Heart right ventricle (tissue), 16 donors: ENCODE data around the gene CPNE2. TPM values are rescaled to one million over a fixed set of nuclear protein-coding genes. Genes with fewer than 3 reads are reported as not detected.
A peak's percentile ranks its signal among the peaks of the same experiment; 100 is the strongest.

Experiments used
- ATAC-seq, 8 donors: fragments of 200-7000 bp; cut with Tn5 transposase; one replicate each; pipeline ENCODE4 v1.9.1; 2020; ENCODE audit warnings: mild to moderate bottlenecking in 8 of 8, moderate library complexity in 8 of 8, moderate number of reproducible peaks in 1 of 8
- DNase-seq, 2 donors: peaks; one replicate each; pipeline ENCODE4 v3.0.0-alpha.2; 2020
- H3K27ac ChIP-seq, 10 donors: fragments of 200-600 bp; sonication (generic) in 2 of 10; one replicate each; pipeline versions ENCODE4 v1.5.0 to v1.8.0; 2020 to 2022; ENCODE audit warnings: mild to moderate bottlenecking in 3 of 10
- H3K27me3 ChIP-seq, 7 donors: fragments of 200-600 bp; one replicate each; pipeline ENCODE4 v1.8.0; 2021 to 2022; ENCODE audit warnings: mild to moderate bottlenecking in 2 of 7
- H3K36me3 ChIP-seq, 9 donors: fragments of 200-600 bp; sonication (generic) in 1 of 9; one replicate each; pipeline versions ENCODE4 v1.5.0 to v1.8.0; 2020 to 2022; ENCODE audit warnings: mild to moderate bottlenecking in 2 of 9
- H3K4me1 ChIP-seq, 9 donors: fragments of 200-600 bp; sonication (generic) in 1 of 9; one replicate each; pipeline versions ENCODE4 v1.5.0 to v1.8.0; 2020 to 2022; ENCODE audit warnings: mild to moderate bottlenecking in 4 of 9
- H3K4me3 ChIP-seq, 10 donors: fragments of 200-600 bp; sonication (generic) in 2 of 10; one replicate each; pipeline versions ENCODE4 v1.5.0 to v1.8.0; 2020 to 2022; ENCODE audit warnings: mild to moderate bottlenecking in 7 of 10, moderate library complexity in 2 of 10
- H3K9me3 ChIP-seq, 11 donors: fragments of 200-600 bp in 10 of 11; sonication (generic) in 2 of 11; one replicate each; pipeline versions ENCODE4 v1.5.0 to v1.8.0; 2013 to 2022; ENCODE audit warnings: mild to moderate bottlenecking in 2 of 11, control low read depth in 1 of 11, moderate library complexity in 1 of 11
- WGBS, 2 donors: extraction: QIAGEN DNeasy Blood & Tissue Kit; methylation state at CpG; one replicate each; pipeline ENCODE4 v1.1.7; 2013; ENCODE audit warnings: inconsistent platforms in 1 of 2; 5-methylcytosine and 5-hydroxymethylcytosine counted together
- intact Hi-C, 10 donors: fragments of 100-400 bp; cut with DNase I; formaldehyde crosslinking; loops; one replicate each; pipeline versions ENCODE4 v1.11.1 to v1.14.2; 2022
- polyA plus RNA-seq, 2 donors: library from polyadenylated mRNA; stranded (reverse); fragments of 200-250 nt; gene quantifications; one replicate each; pipeline ENCODE4 v1.2.3, GENCODE V29; 2013
- total RNA-seq, 10 donors: library from RNA; stranded (reverse); fragmentation: NEBNext Ultra II Directional in 3 of 10; extraction: Animal tissue kit (Norgen Biotek cat#: 25700) in 3 of 10; gene quantifications; one replicate each; pipeline versions ENCODE4 v1.2.1 to v1.2.4, GENCODE V29; 2021 to 2023
- TF ChIP-seq, protein P1 (sequence below), 9 donors: fragments of 200-600 bp; sonication (generic) in 2 of 9; IDR thresholded peaks; one replicate each; pipeline versions ENCODE4 v1.5.0 to v1.8.0; 2021 to 2022; ENCODE audit warnings: antibody characterized with exemption in 9 of 9, mild to moderate bottlenecking in 5 of 9, moderate library complexity in 1 of 9
- donor health status: Arrhythmogenic right ventricular cardiomyopathy.
- donor health status: ischemic (EF 13 %, LVEDD 7.1; RV severe dilation, severe dysfunction).
- donor health status: healthy with polysubstance abuse.
- donor health status: DM: no; HTN: yes; CAD: no.
- donor health status: DM: no; HTN: no; CAD: no.
- donor health status: ischemic (EF 25% LVEDD 6.9; RV normal size, moderate dysfunction).
- donor health status: ischemic (EF 25% LVEDD 5.7; RV mildly dilated, moderate dysfunction).
- donor health status: healthy.
- donor health status: DM: yes; HTN: yes; CAD: no.
- donor health status: Ischemic cardiomyopathy.
- donor health status: ischemic (EF 35%, LVEDD 5.7; RV mildly dilated, moderate dysfunction).
- donor health status: nonischemic (EF 11% LVEDD 7.7; RV severe dilation, severe dysfunction).
- donor health status: DM: yes; HTN: yes; CAD: no.
- donor health status: PGD.
- donor health status: ischemic (EF 29% LVEDD 5.4; RV normal size, mild dysfunction).
- donor health status: nonischemic (EF 23%, LVEDD 6.1; RV moderate dilation, normal function).

Gene CPNE2
- total and polyA plus RNA-seq, 12 donors = 6.5 to 32.1 (median 11.0) TPM

DNA sequence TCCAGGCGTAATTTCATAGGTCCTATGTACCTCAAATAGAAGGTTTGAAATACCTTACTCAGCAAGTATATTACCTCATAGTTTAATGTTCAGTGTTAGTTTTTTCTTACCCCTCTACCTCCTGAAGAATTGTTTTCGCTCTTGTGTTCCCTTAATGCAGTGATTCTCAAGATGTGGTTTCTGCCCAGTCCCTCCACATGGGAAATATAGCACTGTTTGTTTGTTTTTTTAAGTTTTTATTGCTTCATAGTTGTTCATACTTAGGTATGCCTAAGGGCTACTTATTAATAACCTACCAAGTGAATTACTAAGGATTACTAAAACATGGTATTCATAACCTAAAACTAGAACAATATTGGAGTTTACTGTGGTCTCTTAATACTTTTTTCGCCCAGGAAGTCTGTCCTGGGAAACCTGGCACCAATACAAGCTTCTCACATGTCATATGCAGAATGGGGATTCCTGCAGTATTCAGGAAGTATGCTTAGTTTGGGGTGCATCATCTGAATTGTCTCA is 98.7 kb downstream of the CPNE2 start:
- Histone ChIP-seq H3K36me3 (peaks cover 0 to 11% (median 0%) of the 10 kb centered on the region in 9 donors), H3K9me3 (no peaks in the 10 kb centered on the region), H3K4me3 (no peak overlapping the region), H3K27ac (no peak overlapping the region), H3K4me1 (peaks cover 0 to 72% (median 44%) of the 10 kb centered on the region in 9 donors), H3K27me3 (no peaks in the 10 kb centered on the region)
- WGBS, 2 donors = 74 to 78% methylated on average over 3 of the region's 3 CpGs
- intact Hi-C loops = no loop called here
- TF ChIP-seq, protein P1, sequence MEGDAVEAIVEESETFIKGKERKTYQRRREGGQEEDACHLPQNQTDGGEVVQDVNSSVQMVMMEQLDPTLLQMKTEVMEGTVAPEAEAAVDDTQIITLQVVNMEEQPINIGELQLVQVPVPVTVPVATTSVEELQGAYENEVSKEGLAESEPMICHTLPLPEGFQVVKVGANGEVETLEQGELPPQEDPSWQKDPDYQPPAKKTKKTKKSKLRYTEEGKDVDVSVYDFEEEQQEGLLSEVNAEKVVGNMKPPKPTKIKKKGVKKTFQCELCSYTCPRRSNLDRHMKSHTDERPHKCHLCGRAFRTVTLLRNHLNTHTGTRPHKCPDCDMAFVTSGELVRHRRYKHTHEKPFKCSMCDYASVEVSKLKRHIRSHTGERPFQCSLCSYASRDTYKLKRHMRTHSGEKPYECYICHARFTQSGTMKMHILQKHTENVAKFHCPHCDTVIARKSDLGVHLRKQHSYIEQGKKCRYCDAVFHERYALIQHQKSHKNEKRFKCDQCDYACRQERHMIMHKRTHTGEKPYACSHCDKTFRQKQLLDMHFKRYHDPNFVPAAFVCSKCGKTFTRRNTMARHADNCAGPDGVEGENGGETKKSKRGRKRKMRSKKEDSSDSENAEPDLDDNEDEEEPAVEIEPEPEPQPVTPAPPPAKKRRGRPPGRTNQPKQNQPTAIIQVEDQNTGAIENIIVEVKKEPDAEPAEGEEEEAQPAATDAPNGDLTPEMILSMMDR (IDR thresholded peaks at IDR 0.05) = no peak
- DNase-seq (no peak), ATAC-seq (no peak)

DNA sequence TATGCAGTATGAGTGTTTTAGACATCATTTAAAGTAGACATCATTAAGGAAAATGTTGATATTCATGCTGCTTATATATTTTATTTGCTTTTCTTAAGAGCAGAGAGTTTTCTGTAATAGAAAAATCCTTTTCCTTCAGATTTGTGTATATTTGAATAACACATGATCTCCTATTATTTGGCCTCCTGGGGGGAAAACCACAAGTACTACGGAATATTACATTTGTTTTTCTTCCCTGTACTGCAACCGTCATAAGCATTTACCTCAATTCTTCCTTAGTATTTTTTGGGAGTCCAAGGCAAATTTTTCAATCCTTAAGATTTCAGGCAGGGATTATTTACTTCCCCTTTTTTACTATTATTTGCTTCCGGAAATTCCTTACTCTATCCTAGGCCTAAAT is 99.8 kb downstream of the CPNE2 start:
- no peaks in the 10 kb centered on the region for H3K9me3 ChIP-seq
- H3K36me3 ChIP-seq = peaks cover 0 to 11% (median 0%) of the 10 kb centered on the region in 9 donors
- DNase-seq = no peak
- 92 to 94% methylated on average over 3 of the region's 3 CpGs for WGBS, 2 donors
- TF ChIP-seq, protein P1 (IDR thresholded peaks at IDR 0.05) = no peak
- H3K27ac ChIP-seq = no peak overlapping the region
- intact Hi-C loops = no loop called here
- no peaks in the 10 kb centered on the region for H3K27me3 ChIP-seq
- ATAC-seq = no peak
- peaks cover 0 to 80% (median 54%) of the 10 kb centered on the region in 9 donors for H3K4me1 ChIP-seq
- H3K4me3 ChIP-seq = no peak overlapping the region

DNA sequence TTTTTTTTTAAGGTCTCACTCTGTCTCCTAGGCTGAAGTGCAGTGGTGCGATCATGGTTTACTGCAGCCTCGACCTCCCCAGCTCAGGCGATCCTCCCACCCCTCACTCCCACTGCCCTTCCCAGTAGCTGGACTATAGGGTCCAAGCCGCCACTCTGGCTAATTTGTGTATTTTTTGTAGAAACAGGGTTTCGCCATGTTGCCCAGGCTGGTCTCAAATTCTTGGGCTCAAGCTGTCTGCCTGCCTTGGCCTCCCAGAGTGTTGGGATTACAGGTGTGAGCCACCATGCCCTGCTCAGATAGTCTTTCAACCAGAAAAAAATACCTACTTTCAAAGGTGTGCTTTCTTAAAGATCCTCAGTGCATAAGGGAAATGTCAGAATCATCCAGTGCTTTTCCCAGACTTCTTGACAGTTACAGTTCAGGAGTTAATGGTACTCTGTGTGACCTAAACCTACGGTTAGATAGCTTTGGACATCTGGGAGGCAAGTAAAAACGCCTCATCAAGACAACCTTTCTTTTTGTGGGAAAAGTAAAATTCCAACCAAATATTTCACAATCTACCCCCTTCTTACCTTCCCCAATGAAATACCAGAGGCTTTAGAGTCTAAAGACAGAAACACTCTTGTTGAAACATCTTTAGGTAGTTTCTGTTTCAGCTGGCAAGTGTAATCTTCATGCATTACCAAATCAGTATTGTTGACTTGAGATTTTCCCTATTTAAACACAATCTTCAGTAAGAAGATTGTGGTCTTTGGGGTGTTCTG is 100.5 kb downstream of the CPNE2 start:
- ATAC-seq (no peak), DNase-seq (no peak)
- no peak overlapping the region for H3K4me3 ChIP-seq
- TF ChIP-seq, protein P1 (IDR thresholded peaks at IDR 0.05) = no peak
- no peaks in the 10 kb centered on the region for H3K27me3 ChIP-seq
- 83 to 85% methylated on average over 7 of the region's 7 CpGs for WGBS, 2 donors
- H3K27ac ChIP-seq = no peak overlapping the region
- no peaks in the 10 kb centered on the region for H3K9me3 ChIP-seq
- intact Hi-C loops = no loop called here
- peaks cover 0 to 72% (median 47%) of the 10 kb centered on the region in 9 donors for H3K4me1 ChIP-seq
- peaks cover 0 to 11% (median 0%) of the 10 kb centered on the region in 9 donors for H3K36me3 ChIP-seq

DNA sequence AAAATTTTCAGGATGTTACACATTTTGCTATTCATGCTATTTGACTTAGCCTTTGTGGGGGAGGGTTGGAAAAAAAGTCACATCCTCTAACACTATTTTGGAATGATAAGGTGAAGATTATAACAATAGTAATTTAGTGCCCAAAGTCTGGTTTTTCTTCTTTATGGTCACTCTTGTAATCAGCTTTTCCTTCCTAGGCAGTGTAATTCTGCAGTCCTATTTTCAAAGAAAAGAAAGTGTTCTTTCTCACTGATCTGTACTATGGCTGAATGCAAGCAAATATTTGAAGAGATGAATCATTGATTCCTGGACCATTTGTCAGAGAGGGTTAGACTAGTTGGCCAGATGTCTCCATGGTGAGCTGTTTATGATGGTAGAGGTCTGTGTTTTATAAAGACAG is 102.1 kb downstream of the CPNE2 start:
- DNase-seq = no peak
- intact Hi-C loops = no loop called here
- H3K27ac ChIP-seq = peak overlapping the region in 2 of 10 donors; percentile 19 to 35
- H3K9me3 ChIP-seq = no peaks in the 10 kb centered on the region
- H3K27me3 ChIP-seq = no peaks in the 10 kb centered on the region
- TF ChIP-seq, protein P1 (IDR thresholded peaks at IDR 0.05) = no peak
- peaks cover 0 to 66% (median 45%) of the 10 kb centered on the region in 9 donors for H3K4me1 ChIP-seq
- H3K4me3 ChIP-seq = no peak overlapping the region
- peaks cover 0 to 10% (median 0%) of the 10 kb centered on the region in 9 donors for H3K36me3 ChIP-seq
- ATAC-seq = peak in 4 of 8 donors; percentile 44 to 74 (median 53)
